Measurements from ENCODE around the gene SPEF2. TPM values are rescaled to one million over a fixed set of nuclear protein-coding genes. Genes with fewer than 3 reads are reported as not detected.

Gene SPEF2
- total RNA-seq, 1 experiment from 2014 or later, result 0.15 TPM

- no peak for TF ChIP-seq ATF2 (CRISPR knock-in tag; IDR thresholded peaks at IDR 0.05; ENCODE audit: borderline replicate concordance, low read depth)
- no peak for TF ChIP-seq E2F4 (CRISPR knock-in tag; IDR thresholded peaks at IDR 0.05; ENCODE audit: borderline replicate concordance, low read depth)
Observed at GRCh38 chr5:35862126-35862525, 244.5 kb downstream of the SPEF2 start (continued).

GRCh38 chr5:35863159-35863558 is 245.5 kb downstream of the SPEF2 start:
- TF ChIP-seq HMGA2 (CRISPR knock-in tag; IDR thresholded peaks at IDR 0.05), result no peak
- TF ChIP-seq PRRX2 (CRISPR knock-in tag; IDR thresholded peaks at IDR 0.05), result no peak
- no peak for TF ChIP-seq ZSCAN18 (CRISPR knock-in tag; IDR thresholded peaks at IDR 0.05)
- TF ChIP-seq MLX (CRISPR knock-in tag; IDR thresholded peaks at IDR 0.05), result no peak
- TF ChIP-seq ZNF396 (CRISPR knock-in tag; IDR thresholded peaks at IDR 0.05; ENCODE audit: borderline replicate concordance), result no peak
- no peak for TF ChIP-seq NR1H2 (CRISPR knock-in tag; IDR thresholded peaks at IDR 0.05)
- no peak for TF ChIP-seq AFF4 (CRISPR knock-in tag; IDR thresholded peaks at IDR 0.05; ENCODE audit: borderline replicate concordance)
- no peak for TF ChIP-seq E2F4 (CRISPR knock-in tag; IDR thresholded peaks at IDR 0.05; ENCODE audit: borderline replicate concordance, low read depth)
- no peak for TF ChIP-seq SMAD3 (CRISPR knock-in tag; IDR thresholded peaks at IDR 0.05; ENCODE audit: borderline replicate concordance)
- TF ChIP-seq GTF2I (CRISPR knock-in tag; conservative IDR thresholded peaks at IDR 0.05), result no peak
- TF ChIP-seq NFE2L1 (CRISPR knock-in tag; IDR thresholded peaks at IDR 0.05), result no peak
- no peak for TF ChIP-seq RORB (CRISPR knock-in tag; IDR thresholded peaks at IDR 0.05)
- TF ChIP-seq MXD4 (CRISPR knock-in tag; IDR thresholded peaks at IDR 0.05; ENCODE audit: borderline replicate concordance), result no peak
- TF ChIP-seq FOXJ3 (CRISPR knock-in tag; IDR thresholded peaks at IDR 0.05; ENCODE audit: borderline replicate concordance), result no peak
- no peak for TF ChIP-seq ZNF138 (CRISPR knock-in tag; conservative IDR thresholded peaks at IDR 0.05)
- no peak for TF ChIP-seq ATF1 (CRISPR knock-in tag; IDR thresholded peaks at IDR 0.05)
- no peak for TF ChIP-seq AR (CRISPR knock-in tag; IDR thresholded peaks at IDR 0.05)
- TF ChIP-seq TEAD1 (CRISPR knock-in tag; IDR thresholded peaks at IDR 0.05), result no peak
- no peak for TF ChIP-seq ZMAT4 (CRISPR knock-in tag; IDR thresholded peaks at IDR 0.05)
- no peak for TF ChIP-seq KAT7 (CRISPR knock-in tag; IDR thresholded peaks at IDR 0.05; ENCODE audit: borderline replicate concordance)
- DNase-seq (ENCODE audit: low spot score), result no peak
- peaks cover 8% of the 10 kb centered on the region for H3K27me3 Mint-ChIP-seq (ENCODE audit: low read depth)
- H3K9me3 Mint-ChIP-seq, result peaks cover 26% of the 10 kb centered on the region
- ATAC-seq, result no peak
- peaks cover 6% of the 10 kb centered on the region; the same call in 1 of the 2 replicates for H3K36me3 Mint-ChIP-seq
- ChIA-PET POLR2A (no interaction called here), CTCF (no interaction called here)
- peaks cover 32% of the 10 kb centered on the region for H3K4me1 Mint-ChIP-seq
- H3K4me3 Mint-ChIP-seq, result no peak overlapping the region
- no peak overlapping the region for H3K27ac Mint-ChIP-seq
